SK-N-SH (cell line): Measurements from ENCODE around the gene RBM47. TPM values are rescaled to one million over a fixed set of nuclear protein-coding genes. Genes with fewer than 3 reads are reported as not detected.

Experiments
- CTCF ChIA-PET: fragments of 300-600, 350-600 bp; formaldehyde crosslinking; extraction: SDS; loops from one replicate; lab custom pipeline; 2021; lab: Yijun Ruan, JAX
- POLR2A ChIA-PET: fragments of 350-600 bp; sonication (Branson Sonifier 250); formaldehyde crosslinking; extraction: SDS; loops from one replicate; lab custom pipeline; 2020; ENCODE audit warnings: antibody characterized with exemption, inconsistent platforms; lab: Yijun Ruan, JAX
- DNase-seq: peaks from one replicate; pipeline ENCODE4 v3.0.0; 2012
- H2AFZ ChIP-seq: fragments of 200-600 bp; sonication (generic); 2 replicates; pipeline ENCODE4 v1.8.1; 2016; ENCODE audit warnings: antibody characterized with exemption, mild to moderate bottlenecking, low read depth
- H3F3A ChIP-seq: fragments of 200-600 bp; sonication (generic); replicated peaks from 2 replicates; pipeline ENCODE3; 2016; ENCODE audit warnings: antibody characterized with exemption, mild to moderate bottlenecking; ENCODE audit not compliant: insufficient read depth
- H3K27ac ChIP-seq, 2 experiments: fragments of 200-500 bp in 1 of 2; fragments of 200-600 bp in 1 of 2; sonication (Bioruptor generic) in 1 of 2; sonication (generic), shearing (Covaris generic) in 1 of 2; 2 replicates each; pipeline versions ENCODE4 v1.5.1 to v1.6.1; 2014 to 2016; ENCODE audit warnings: low read depth in 2 of 2, inconsistent platforms in 1 of 2, low read length in 1 of 2, mild to moderate bottlenecking in 1 of 2, mixed read lengths in 1 of 2
- H3K27me3 ChIP-seq: fragments of 200-600 bp; sonication (generic), shearing (Covaris generic); 2 replicates; pipeline ENCODE4 v1.6.1; 2016; ENCODE audit warnings: mixed run types; ENCODE audit not compliant: insufficient read depth
- H3K36me3 ChIP-seq, 2 experiments: fragments of 200-500 bp in 1 of 2; fragments of 200-600 bp in 1 of 2; sonication (Bioruptor generic) in 1 of 2; sonication (generic) in 1 of 2; replicated peaks in 1 of 2; 2 replicates each; pipeline versions ENCODE3 to v1.5.1; 2014 to 2016; ENCODE audit warnings: low read length in 1 of 2, mild to moderate bottlenecking in 1 of 2; ENCODE audit not compliant: insufficient read depth in 2 of 2, control insufficient read depth in 1 of 2
- H3K4me1 ChIP-seq, 2 experiments: fragments of 200-500 bp in 1 of 2; fragments of 200-600 bp in 1 of 2; sonication (Bioruptor generic) in 1 of 2; sonication (generic), shearing (Covaris generic) in 1 of 2; 2 replicates each; pipeline versions ENCODE4 v1.5.1 to v1.6.1; 2014 to 2016; ENCODE audit warnings: low read depth in 1 of 2, low read length in 1 of 2, mixed run types in 1 of 2; ENCODE audit not compliant: insufficient read depth in 2 of 2, control insufficient read depth in 1 of 2
- H3K4me2 ChIP-seq: fragments of 200-600 bp; sonication (generic), shearing (Covaris generic); 2 replicates; pipeline ENCODE4 v1.6.1; 2017; ENCODE audit warnings: mixed run types
- H3K4me3 ChIP-seq, 2 experiments: fragments of 200-500 bp in 1 of 2; fragments of 200-600 bp in 1 of 2; sonication (Bioruptor generic) in 1 of 2; sonication (generic), shearing (Covaris generic) in 1 of 2; 2 replicates each; pipeline versions ENCODE4 v1.5.1 to v1.8.1; 2014 to 2016; ENCODE audit warnings: low read depth in 2 of 2, inconsistent platforms in 1 of 2, low read length in 1 of 2, mild to moderate bottlenecking in 1 of 2, mixed read lengths in 1 of 2, moderate library complexity in 1 of 2
- H3K79me2 ChIP-seq: fragments of 200-600 bp; sonication (generic); 2 replicates; pipeline ENCODE4 v1.8.1; 2017; ENCODE audit warnings: mild to moderate bottlenecking; ENCODE audit not compliant: insufficient read depth
- H3K9ac ChIP-seq: fragments of 200-600 bp; sonication (generic); 2 replicates; pipeline ENCODE4 v1.6.1; 2017; ENCODE audit warnings: mixed run types
- H3K9me2 ChIP-seq: fragments of 200-600 bp; sonication (generic); 2 replicates; pipeline ENCODE4 v1.6.1; 2017; ENCODE audit warnings: mixed run types
- H3K9me3 ChIP-seq: fragments of 200-600 bp; sonication (generic); 2 replicates; pipeline ENCODE4 v1.6.1; 2017; ENCODE audit warnings: mixed run types, mild to moderate bottlenecking, moderate library complexity
- H4K20me1 ChIP-seq: fragments of 200-600 bp; sonication (generic); 2 replicates; pipeline ENCODE4 v1.6.1; 2017; ENCODE audit warnings: mild to moderate bottlenecking, mixed run types; ENCODE audit not compliant: insufficient read depth
- CHD2 ChIP-seq: fragments of 150-350 bp; IDR thresholded peaks from 2 replicates; pipeline ENCODE4 v1.6.1; 2018; ENCODE audit warnings: low read length; ENCODE audit not compliant: partially characterized antibody
- ELF1 ChIP-seq: IDR thresholded peaks from 2 replicates; pipeline ENCODE4 v1.4.0; 2012
- EP300 ChIP-seq, 2 experiments: IDR thresholded peaks; 2 replicates each; pipeline versions ENCODE4 v1.4.0 to v1.6.1; 2012; ENCODE audit warnings: borderline replicate concordance in 1 of 2, low read depth in 1 of 2, low read length in 1 of 2
- EZH2phosphoT487 ChIP-seq: fragments of 200-600 bp; sonication (generic); IDR thresholded peaks from 2 replicates; pipeline ENCODE4 v1.6.1; 2017; ENCODE audit warnings: low read depth, mixed run types, mild to moderate bottlenecking, antibody characterized with exemption, moderate library complexity, borderline replicate concordance
- FOSL2 ChIP-seq: IDR thresholded peaks from 2 replicates; pipeline ENCODE4 v1.4.0; 2012; ENCODE audit warnings: low read depth, mild to moderate bottlenecking, moderate library complexity, borderline replicate concordance
- FOXM1 ChIP-seq: IDR thresholded peaks from 2 replicates; pipeline ENCODE4 v1.4.0; 2012; ENCODE audit warnings: low read depth, mild to moderate bottlenecking
- GATA2 ChIP-seq: sonication (generic); formaldehyde crosslinking; IDR thresholded peaks from 2 replicates; pipeline ENCODE4 v1.5.0; 2020; ENCODE audit warnings: mild to moderate bottlenecking, missing genetic modification reagents
- IRF3 ChIP-seq: fragments of 150-350 bp; IDR thresholded peaks from 2 replicates; pipeline ENCODE4 v1.6.1; 2016; ENCODE audit warnings: mild to moderate bottlenecking, low read depth, low read length
- MEF2A ChIP-seq: IDR thresholded peaks from 2 replicates; pipeline ENCODE4 v1.4.0; 2012; ENCODE audit warnings: low read depth, borderline replicate concordance
- NFIC ChIP-seq: IDR thresholded peaks from 2 replicates; pipeline ENCODE4 v1.4.0; 2012; ENCODE audit warnings: borderline replicate concordance
- NRF1 ChIP-seq: IDR thresholded peaks from 2 replicates; pipeline ENCODE4 v1.6.1; 2012; ENCODE audit warnings: low read depth, mild to moderate bottlenecking, low read length
- PBX3 ChIP-seq: IDR thresholded peaks from 2 replicates; pipeline ENCODE4; 2012
- RFX5 ChIP-seq: IDR thresholded peaks from 2 replicates; pipeline ENCODE4 v1.6.1; 2012; ENCODE audit warnings: mild to moderate bottlenecking, improper control_type of control experiment, low read length
- RXRA ChIP-seq: IDR thresholded peaks from 2 replicates; pipeline ENCODE4 v1.4.0; 2012; ENCODE audit warnings: low read depth, mild to moderate bottlenecking, borderline replicate concordance
- TEAD4 ChIP-seq: IDR thresholded peaks from 2 replicates; pipeline ENCODE4 v1.4.0; 2012; ENCODE audit warnings: mild to moderate bottlenecking, borderline replicate concordance; ENCODE audit not compliant: insufficient read depth
- YY1 ChIP-seq: IDR thresholded peaks from 2 replicates; pipeline ENCODE4 v1.4.0; 2012; ENCODE audit warnings: low read depth, mild to moderate bottlenecking
- WGBS: methylation state at CpG from one replicate; pipeline ENCODE4 v1.1.6; 2017; ENCODE audit warnings: low lambda C conversion rate; 5-methylcytosine and 5-hydroxymethylcytosine counted together
- polyA plus RNA-seq, 3 experiments: library from polyadenylated mRNA; depleted of rRNA; stranded (reverse); fragments of >200 nt; gene quantifications; 2 replicates each; pipeline ENCODE4 v1.2.3, GENCODE V29; 2012
- TF ChIP-seq, protein P1 (sequence below): IDR thresholded peaks from 2 replicates; pipeline ENCODE4 v1.4.0; 2012; ENCODE audit warnings: low read depth
- TF ChIP-seq, protein P2 (sequence below): IDR thresholded peaks from 2 replicates; pipeline ENCODE4 v1.4.0; 2012; ENCODE audit warnings: low read depth, borderline replicate concordance

RBM47 gene
- polyA plus RNA-seq, 1 of the 3 experiments (the other 2 are of a cell fraction) = 6.8 TPM

GRCh38 chr4:40592034-40592433 lies 37.6 kb downstream of the RBM47 start:
- H3K4me1 ChIP-seq = no peaks in the 10 kb centered on the region
- H3K27ac ChIP-seq = no peak overlapping the region
- H4K20me1 ChIP-seq = no peaks in the 10 kb centered on the region
- no peaks in the 10 kb centered on the region for H3F3A ChIP-seq
- no peak for TF ChIP-seq PBX3
- TF ChIP-seq EZH2phosphoT487 = no peak
- no peak for TF ChIP-seq FOSL2
- no peak for TF ChIP-seq EP300 (IDR thresholded peaks at IDR 0.05; ENCODE audit: borderline replicate concordance in 1 of 2, low read depth in 1 of 2, low read length in 1 of 2)
- no peak for TF ChIP-seq MEF2A
- no peak for TF ChIP-seq TEAD4
- TF ChIP-seq, protein P1, sequence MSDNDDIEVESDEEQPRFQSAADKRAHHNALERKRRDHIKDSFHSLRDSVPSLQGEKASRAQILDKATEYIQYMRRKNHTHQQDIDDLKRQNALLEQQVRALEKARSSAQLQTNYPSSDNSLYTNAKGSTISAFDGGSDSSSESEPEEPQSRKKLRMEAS = no peak
- TF ChIP-seq, protein P2, sequence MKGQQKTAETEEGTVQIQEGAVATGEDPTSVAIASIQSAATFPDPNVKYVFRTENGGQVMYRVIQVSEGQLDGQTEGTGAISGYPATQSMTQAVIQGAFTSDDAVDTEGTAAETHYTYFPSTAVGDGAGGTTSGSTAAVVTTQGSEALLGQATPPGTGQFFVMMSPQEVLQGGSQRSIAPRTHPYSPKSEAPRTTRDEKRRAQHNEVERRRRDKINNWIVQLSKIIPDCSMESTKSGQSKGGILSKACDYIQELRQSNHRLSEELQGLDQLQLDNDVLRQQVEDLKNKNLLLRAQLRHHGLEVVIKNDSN = no peak
- no peak for TF ChIP-seq ELF1
- no peak for TF ChIP-seq IRF3
- no peaks in the 10 kb centered on the region for H3K9me3 ChIP-seq
- no peaks in the 10 kb centered on the region for H3K79me2 ChIP-seq
- no peak overlapping the region for H3K9ac ChIP-seq
- ChIA-PET POLR2A (interaction anchor here (0.7 kb wide), 1 partner anchor 8 kb away, joined by 3 read pairs; no protein-coding TSS in a partner anchor), CTCF (no interaction called here)
- H3K36me3 ChIP-seq = no peaks in the 10 kb centered on the region
- no peak overlapping the region for H3K4me3 ChIP-seq
- 83% methylated on average over 3 of the region's 3 CpGs for WGBS
- no peak for DNase-seq
- no peak overlapping the region for H3K4me2 ChIP-seq
- no peaks in the 10 kb centered on the region for H3K9me2 ChIP-seq
- no peaks in the 10 kb centered on the region for H3K27me3 ChIP-seq
- H2AFZ ChIP-seq = no peak overlapping the region

DNA sequence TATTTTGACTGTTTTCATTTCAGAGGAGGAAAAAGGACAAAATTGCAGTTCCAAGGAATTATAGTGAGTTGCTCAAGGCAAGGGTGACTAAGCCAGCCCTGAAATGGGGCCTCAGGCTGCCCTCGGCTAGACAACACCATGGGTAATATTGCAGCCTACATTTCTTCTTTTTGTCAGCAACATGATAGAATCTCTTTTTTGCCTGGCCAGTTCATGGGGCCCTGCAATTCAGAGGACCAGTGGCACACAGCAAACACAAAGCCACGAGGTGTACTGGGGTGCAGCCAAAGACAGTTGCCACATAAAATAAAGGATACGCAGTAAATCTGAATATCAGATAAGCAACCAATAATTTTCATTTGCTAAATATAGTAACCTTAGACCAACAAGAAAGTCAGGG lies 41.8 kb downstream of the RBM47 start:
- DNase-seq = no peak
- Histone ChIP-seq H3K27ac (no peak overlapping the region), H3F3A (no peaks in the 10 kb centered on the region), H2AFZ (no peak overlapping the region), H3K9me3 (no peaks in the 10 kb centered on the region)
- TF ChIP-seq NRF1 = no peak
- no peak for TF ChIP-seq GATA2 (CRISPR knock-in tag)
- no peak for TF ChIP-seq FOXM1
- TF ChIP-seq EP300 (IDR thresholded peaks at IDR 0.05; ENCODE audit: borderline replicate concordance in 1 of 2, low read depth in 1 of 2, low read length in 1 of 2) = no peak
- TF ChIP-seq YY1 = no peak
- TF ChIP-seq RXRA = no peak
- no peak for TF ChIP-seq TEAD4
- TF ChIP-seq CHD2 = no peak
- no peak for TF ChIP-seq NFIC
- TF ChIP-seq, protein P2 = no peak
- TF ChIP-seq, protein P1 = no peak
- TF ChIP-seq RFX5 = no peak
- TF ChIP-seq, all 33 proteins: peak for 0
- no peak overlapping the region for H3K4me3 ChIP-seq
- no peak overlapping the region for H3K9ac ChIP-seq
- H3K36me3 ChIP-seq = no peaks in the 10 kb centered on the region
- no peak overlapping the region for H3K4me2 ChIP-seq
- WGBS = 67% methylated on average over 3 of the region's 3 CpGs
- H3K4me1 ChIP-seq = 0 out of 4 replicates have a peak, but pooled peaks cover 0 to 3% of the 10 kb centered on the region in 2 experiments
- H3K27me3 ChIP-seq = no peaks in the 10 kb centered on the region
- H3K9me2 ChIP-seq = no peaks in the 10 kb centered on the region
- ChIA-PET CTCF (interaction anchor here (1.2 kb wide), 1 partner anchor 627 kb away, joined by 3 read pairs; no protein-coding TSS in a partner anchor), POLR2A (no interaction called here)
- no peaks in the 10 kb centered on the region for H4K20me1 ChIP-seq
- H3K79me2 ChIP-seq = no peaks in the 10 kb centered on the region
